ENCODE data around the gene PCDHB13.

The PCDHB13 gene

GRCh38 chr5:141260458-141261237, 46.9 kb downstream of the PCDHB13 start:
- in situ Hi-C loops (cut with MboI; ENCODE audit: low sequenced_read_pairs), result no loop called here

DNA sequence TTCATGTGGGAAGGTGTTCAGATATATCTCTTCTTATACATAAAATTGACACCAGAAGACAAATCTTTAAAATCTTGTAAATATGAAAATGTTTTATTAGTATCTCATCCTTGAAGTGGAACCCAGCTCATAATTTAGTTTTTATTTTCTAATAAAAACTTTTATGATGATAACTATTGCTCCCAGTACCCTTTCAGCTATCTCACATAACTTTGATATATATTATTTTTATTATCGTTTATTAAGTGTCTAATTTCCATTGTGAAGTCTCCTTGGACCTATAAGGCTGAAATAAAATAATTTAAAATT, 47.5 kb downstream of the PCDHB13 start:
- in situ Hi-C loops (cut with MboI; ENCODE audit: low sequenced_read_pairs), result no loop called here
